ENCODE results near the gene HBG2. TPM values are rescaled to one million over a fixed set of nuclear protein-coding genes. Genes with fewer than 3 reads are reported as not detected.

Gene HBG2
- total and polyA plus RNA-seq, 2 of the 4 experiments (the other 2 are of a cell fraction), result 0.54 TPM; not detected in 1

DNA sequence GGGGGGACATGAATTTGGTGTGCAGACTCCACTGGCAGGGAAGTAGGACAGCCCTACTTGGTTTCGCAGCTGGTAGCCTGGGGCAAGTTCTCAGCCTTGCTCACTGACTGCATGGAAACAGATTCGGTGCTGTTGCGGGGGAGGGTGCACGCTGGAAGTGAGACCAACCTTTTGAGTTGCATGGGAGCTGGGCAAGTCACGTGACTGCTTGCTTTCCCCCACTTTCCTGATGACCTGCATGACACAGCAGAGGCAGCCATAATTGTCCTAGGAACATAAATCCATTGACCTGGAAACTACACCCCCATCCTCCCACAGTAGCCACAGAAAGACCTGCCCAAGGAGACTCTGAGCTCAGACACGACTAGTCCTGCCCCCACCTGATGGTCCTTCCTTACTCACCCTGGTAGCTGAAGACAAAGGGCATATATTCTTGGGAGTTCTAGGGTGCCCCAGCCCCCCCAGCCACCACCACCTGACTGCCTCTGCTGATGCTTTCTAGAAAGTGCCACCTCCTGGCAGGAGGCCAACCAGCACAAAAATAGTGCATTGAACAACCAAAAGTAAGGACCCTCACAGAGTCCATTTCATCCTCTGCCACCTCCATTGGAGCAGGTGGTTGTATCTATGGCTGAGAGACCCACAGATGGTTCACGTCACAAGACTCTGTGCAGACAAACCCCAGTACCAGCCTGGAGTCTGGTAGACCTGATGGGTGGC is 4.1 kb upstream of the HBG2 start:
- intact Hi-C loops (cut with micrococcal nuclease), result no loop called here
- no peak overlapping the region for H2BK20ac ChIP-seq (ENCODE audit: low read depth, low read length)
- H2AFZ ChIP-seq (replicated peaks; ENCODE audit: low read length, poor library complexity), result peak overlapping the region; percentile 68
- no peak overlapping the region for H2BK120ac ChIP-seq (ENCODE audit: low read depth, low read length)
- peak overlapping the region; percentile 6; the same call in 1 of the 2 replicates for H4K91ac ChIP-seq (ENCODE audit: insufficient read depth, low read depth, low read length)
- ATAC-seq (ENCODE audit: low read depth), result no peak
- no peak overlapping the region for H3K9ac ChIP-seq (ENCODE audit: low read depth, low read length)
- no peak overlapping the region for H2BK5ac ChIP-seq (ENCODE audit: low read depth, low read length, poor library complexity, severe bottlenecking)
- H3K9me3 ChIP-seq (ENCODE audit: control insufficient read depth, insufficient read depth, low read length), result 0 out of 2 replicates have a peak, but pooled peaks cover 2% of the 10 kb centered on the region
- H3K4ac ChIP-seq (ENCODE audit: low read depth, low read length), result no peak overlapping the region; the same call in 1 of the 2 replicates
- dilution Hi-C loops (cut with HindIII; ENCODE audit: low sequenced_read_pairs, unreplicated experiment), result no loop called here
- no peaks in the 10 kb centered on the region for H3K4me1 ChIP-seq (ENCODE audit: control insufficient read depth, insufficient read depth, low read length)
- WGBS, 2 experiments (ENCODE audit: extremely low coverage in 2 of 2, insufficient read length in 1 of 2), result 60% methylated on average over 1 of the region's 7 CpGs; no CpG with 5 or more reads in 1 of the 2 experiments
- no peaks in the 10 kb centered on the region for H4K20me1 ChIP-seq (ENCODE audit: insufficient read depth, low read length)
- TF ChIP-seq RFX5 (IDR thresholded peaks at IDR 0.05; ENCODE audit: low read depth, low read length), result no peak
- no peak for TF ChIP-seq FOS (IDR thresholded peaks at IDR 0.05; ENCODE audit: low read depth, low read length)
- no peak for TF ChIP-seq MAFK (IDR thresholded peaks at IDR 0.05; ENCODE audit: low read depth, low read length)
- no peak for TF ChIP-seq USF2 (IDR thresholded peaks at IDR 0.05; ENCODE audit: low read depth, low read length)
- TF ChIP-seq SMC3 (IDR thresholded peaks at IDR 0.05; ENCODE audit: low read depth, low read length), result no peak
- TF ChIP-seq POLR2A (IDR thresholded peaks at IDR 0.05; ENCODE audit: low read depth, low read length), result no peak
- TF ChIP-seq RCOR1 (IDR thresholded peaks at IDR 0.05; ENCODE audit: insufficient replicate concordance, low read length), result no peak
- TF ChIP-seq BHLHE40 (IDR thresholded peaks at IDR 0.05; ENCODE audit: low read depth, low read length), result no peak
- TF ChIP-seq MAZ (IDR thresholded peaks at IDR 0.05; ENCODE audit: borderline replicate concordance, low read depth, low read length), result no peak
- no peak for TF ChIP-seq MXI1 (IDR thresholded peaks at IDR 0.05; ENCODE audit: borderline replicate concordance, low read depth, low read length)
- no peak for TF ChIP-seq CEBPB (IDR thresholded peaks at IDR 0.05; ENCODE audit: low read depth, low read length)
- no peak for TF ChIP-seq CTCF (conservative IDR thresholded peaks at IDR 0.05; ENCODE audit: low read depth, low read length)
- TF ChIP-seq CHD1 (IDR thresholded peaks at IDR 0.05; ENCODE audit: low read depth, low read length), result no peak
- no peak for TF ChIP-seq ELK1 (IDR thresholded peaks at IDR 0.05; ENCODE audit: borderline replicate concordance, low read depth, low read length)
- TF ChIP-seq RAD21 (IDR thresholded peaks at IDR 0.05; ENCODE audit: low read length), result no peak
- TF ChIP-seq NFE2L2 (IDR thresholded peaks at IDR 0.05; ENCODE audit: low read depth, low read length), result no peak
- H3K18ac ChIP-seq (ENCODE audit: low read depth, low read length), result no peak overlapping the region
- POLR2A ChIA-PET (ENCODE audit: unreplicated experiment), result no interaction called here
- no peak overlapping the region for H4K5ac ChIP-seq (ENCODE audit: low read depth, low read length)
- in situ Hi-C loops (cut with MboI; ENCODE audit: low sequenced_read_pairs), result no loop called here
- H3K4me2 ChIP-seq (ENCODE audit: low read depth, low read length), result no peak overlapping the region
- no TSS peak for BruUV-seq (replicated peaks)
- H3K27me3 ChIP-seq (ENCODE audit: control insufficient read depth, insufficient read depth, low read length), result no peaks in the 10 kb centered on the region
- no peak overlapping the region for H3K4me3 ChIP-seq (ENCODE audit: insufficient read depth, low read depth, low read length)
- H3K23ac ChIP-seq (ENCODE audit: low read depth, low read length), result no peak overlapping the region
- H3K56ac ChIP-seq (ENCODE audit: extremely low read depth, insufficient read depth, low read length), result no peak overlapping the region
- H3K36me3 ChIP-seq (ENCODE audit: control insufficient read depth, insufficient read depth, low read length), result no peaks in the 10 kb centered on the region
- no peak overlapping the region for H2BK15ac ChIP-seq (ENCODE audit: low read depth, low read length)
- H3K27ac ChIP-seq (ENCODE audit: insufficient read depth, low read length), result no peak overlapping the region
- H3K14ac ChIP-seq (replicated peaks; ENCODE audit: low read depth, low read length), result no peak overlapping the region
- CTCF ChIA-PET, result interaction anchor here (0.6 kb wide), 1 partner anchor 538 kb away, joined by 5 read pairs; no protein-coding TSS in a partner anchor
- H2AK5ac ChIP-seq (ENCODE audit: low read depth, low read length), result no peak overlapping the region
- no peak for DNase-seq
- H2AK9ac ChIP-seq (replicated peaks; ENCODE audit: low read depth, low read length, poor library complexity), result no peak overlapping the region
- no peaks in the 10 kb centered on the region for H3K79me1 ChIP-seq (ENCODE audit: low read depth in 1 of 2, low read length in 2 of 2)
- H3K9me1 ChIP-seq (ENCODE audit: insufficient read depth, low read length), result no peaks in the 10 kb centered on the region
- no peak overlapping the region for H4K8ac ChIP-seq (ENCODE audit: low read depth in 2 of 2, low read length in 2 of 2)

Measured in IMR-90 (cell line).